ENCODE data around the gene ATP6V0A4.
"Not testable (repeated sequence)": the region's sequence is repeated elsewhere in the genome, so short reads cannot be mapped to it uniquely, and the experiment has no call there.

ATP6V0A4 gene

DNA sequence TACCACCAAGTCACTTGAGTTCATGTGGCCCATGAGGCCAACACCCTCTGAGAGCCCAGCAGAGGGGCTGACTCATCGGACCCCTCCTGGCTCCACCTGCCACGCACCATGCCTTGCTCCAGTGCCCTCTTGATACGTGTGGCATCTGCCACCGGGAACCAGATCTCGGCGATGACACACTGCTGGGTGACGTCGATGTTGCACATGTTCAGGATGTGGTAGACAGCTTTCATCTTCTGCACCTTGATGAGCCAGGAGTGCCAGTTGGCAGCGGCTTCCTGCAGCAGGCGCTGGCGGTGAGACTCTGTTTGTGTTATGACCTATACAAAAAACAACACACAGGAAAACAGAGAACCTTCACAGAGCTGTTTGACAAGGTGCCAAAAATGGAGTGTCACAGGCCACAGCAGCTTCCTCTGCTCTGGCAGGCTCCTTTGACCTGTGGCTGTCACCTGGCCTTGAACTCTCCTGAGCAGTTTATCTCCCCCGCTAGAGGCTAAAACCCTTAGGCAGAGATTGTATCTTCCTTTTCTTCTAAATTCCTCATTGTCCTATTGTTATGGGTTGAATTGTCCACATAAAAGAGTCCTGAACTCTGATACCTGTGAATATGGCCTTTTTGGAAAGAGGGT lies 45.4 kb downstream of the ATP6V0A4 start:
- peak; percentile 58 to 86 (median 84) for DNase-seq (ENCODE audit: low read depth in 3 of 3, low spot score in 1 of 3)

DNA sequence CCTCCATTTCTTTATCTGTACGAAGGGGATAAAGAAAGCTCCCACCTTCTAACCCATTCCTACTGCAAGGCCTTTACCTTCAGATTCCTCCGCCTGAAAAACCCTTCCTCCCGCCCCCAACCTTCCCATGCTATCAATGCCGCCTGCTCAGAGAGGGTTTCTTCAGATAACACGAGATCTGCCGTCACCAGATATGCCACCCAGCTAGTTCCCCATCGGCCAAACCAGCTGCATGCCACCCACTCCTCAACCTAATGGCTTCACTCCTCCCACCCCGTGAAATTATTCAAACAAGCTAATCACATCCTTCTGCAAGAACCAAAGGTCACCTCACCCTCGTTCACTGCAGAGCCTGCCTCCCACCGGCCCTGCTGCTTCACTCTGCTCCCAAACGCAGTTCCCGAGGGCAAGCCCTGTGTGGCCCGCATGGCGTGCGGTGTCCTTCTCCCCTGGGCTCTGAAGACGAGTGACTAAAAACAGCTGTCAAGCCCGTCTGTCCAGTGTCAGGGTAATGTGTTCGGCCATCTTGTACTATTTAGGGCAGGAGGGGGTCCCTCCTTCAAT lies 47.0 kb downstream of the ATP6V0A4 start:
- DNase-seq (ENCODE audit: low read depth in 3 of 3, low spot score in 1 of 3), result no peak

DNA sequence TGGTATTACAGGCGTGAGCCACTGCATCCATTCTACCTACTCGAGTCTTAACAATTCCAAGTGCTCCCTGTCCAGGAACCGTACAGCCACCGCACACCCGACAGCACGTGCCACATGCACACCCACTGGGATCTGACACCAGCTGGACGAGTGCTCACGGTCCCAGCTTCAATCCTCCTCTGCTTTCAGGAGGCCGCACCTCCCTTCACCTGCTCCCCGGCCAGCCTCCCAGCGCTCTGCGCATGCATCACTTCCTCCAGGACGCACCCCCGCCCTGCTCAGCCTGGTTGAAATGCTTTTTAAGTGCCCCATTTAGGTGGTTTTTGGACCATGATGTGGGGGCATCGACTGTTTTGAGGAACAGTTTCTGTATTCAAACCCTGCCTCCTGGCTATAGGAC lies 47.5 kb downstream of the ATP6V0A4 start:
- DNase-seq (ENCODE audit: low read depth in 3 of 3, low spot score in 1 of 3), result no peak

DNA sequence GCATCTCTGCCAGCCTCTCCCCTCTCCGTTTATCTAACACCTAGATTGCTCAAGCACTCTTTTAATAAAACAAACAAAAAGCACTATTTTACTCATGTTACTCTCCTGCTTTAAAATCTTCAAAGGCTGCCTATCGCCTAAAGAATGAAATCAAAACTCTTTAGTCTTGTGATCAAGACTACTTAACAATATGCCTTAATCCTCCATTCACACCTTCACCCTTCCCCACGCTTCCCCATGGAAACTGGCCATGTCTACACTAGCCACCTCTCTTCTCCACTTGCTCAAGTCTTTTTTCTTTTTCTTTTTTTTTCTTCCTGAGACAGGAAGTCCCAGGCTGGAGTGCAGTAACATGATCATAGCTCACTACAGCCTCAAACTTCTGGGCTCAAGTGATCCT lies 48.0 kb downstream of the ATP6V0A4 start:
- DNase-seq (ENCODE audit: low read depth in 3 of 3, low spot score in 1 of 3), result no peak

DNA sequence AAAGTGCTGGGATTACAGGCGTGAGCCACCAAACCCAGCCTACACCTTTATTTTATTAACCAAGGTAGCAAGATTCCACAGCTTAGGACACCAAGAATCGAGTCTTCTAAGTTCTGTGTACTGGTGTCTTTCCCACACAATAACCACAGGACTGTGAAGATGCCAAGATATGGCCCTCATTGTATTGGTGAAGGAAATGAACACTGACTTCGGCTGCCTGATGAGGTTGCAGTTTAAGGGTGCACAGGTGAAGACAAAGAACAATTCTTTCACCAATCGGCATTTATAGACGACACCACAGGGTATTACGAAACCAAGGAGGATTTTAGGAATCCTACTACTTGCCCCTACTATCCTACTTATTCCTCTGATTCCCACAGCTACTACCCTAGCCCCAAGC lies 49.3 kb downstream of the ATP6V0A4 start:
- DNase-seq (ENCODE audit: low read depth in 3 of 3, low spot score in 1 of 3), result no peak

DNA sequence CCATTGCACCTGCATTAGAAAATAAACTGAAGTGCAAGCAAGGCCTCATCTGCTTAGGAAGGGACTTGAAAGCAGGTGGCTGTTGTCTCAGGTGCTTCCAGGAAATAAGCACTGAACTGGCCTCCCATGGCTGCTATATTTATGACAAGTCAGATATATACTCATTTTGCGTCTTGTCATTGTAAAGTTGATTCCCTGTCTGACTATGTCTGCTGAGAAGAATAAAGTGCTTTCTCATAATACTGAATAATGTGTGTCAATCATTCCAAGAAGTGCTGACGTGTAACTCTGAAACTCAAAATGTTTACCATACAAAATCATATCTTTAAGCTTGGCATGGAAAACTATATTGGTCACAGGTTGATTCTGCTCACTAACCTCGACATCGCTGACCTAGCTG lies 51.9 kb downstream of the ATP6V0A4 start:
- no peak for DNase-seq (ENCODE audit: low read depth in 3 of 3, low spot score in 1 of 3)

DNA sequence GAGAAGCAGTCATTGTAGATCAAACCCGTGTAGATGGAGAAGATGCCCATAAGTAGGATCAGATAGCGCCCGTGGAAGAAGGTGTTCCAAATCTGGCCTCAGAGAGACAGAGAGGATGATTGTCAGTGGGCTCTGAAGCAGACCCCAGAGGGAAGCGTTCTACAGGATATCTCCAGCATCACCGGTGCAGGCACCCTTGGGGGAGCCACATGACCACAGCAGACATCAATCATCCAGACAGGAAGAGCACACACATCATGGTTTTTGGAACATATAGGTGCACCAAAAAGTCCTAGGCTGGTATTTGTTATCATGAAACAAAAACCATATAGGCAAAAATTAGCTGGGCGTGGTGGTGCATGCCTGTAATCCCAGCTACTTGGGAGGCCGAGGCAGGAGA lies 52.8 kb downstream of the ATP6V0A4 start:
- DNase-seq (ENCODE audit: low read depth in 3 of 3, low spot score in 1 of 3), result no peak

DNA sequence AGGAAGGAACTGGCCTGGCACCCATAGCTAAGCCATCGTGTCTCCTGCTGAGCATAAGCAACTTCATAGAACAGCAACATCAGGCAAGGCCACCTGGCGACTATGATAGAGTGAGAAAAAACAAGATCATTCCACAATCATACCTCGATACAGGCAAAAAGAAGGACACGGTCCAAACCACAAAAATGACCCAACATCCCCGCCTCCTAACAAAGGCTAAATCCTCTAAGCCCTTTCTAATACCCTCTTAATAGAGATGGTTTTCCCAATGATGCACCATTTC lies 56.6 kb downstream of the ATP6V0A4 start:
- DNase-seq (ENCODE audit: low read depth in 3 of 3, low spot score in 1 of 3), result no peak

DNA sequence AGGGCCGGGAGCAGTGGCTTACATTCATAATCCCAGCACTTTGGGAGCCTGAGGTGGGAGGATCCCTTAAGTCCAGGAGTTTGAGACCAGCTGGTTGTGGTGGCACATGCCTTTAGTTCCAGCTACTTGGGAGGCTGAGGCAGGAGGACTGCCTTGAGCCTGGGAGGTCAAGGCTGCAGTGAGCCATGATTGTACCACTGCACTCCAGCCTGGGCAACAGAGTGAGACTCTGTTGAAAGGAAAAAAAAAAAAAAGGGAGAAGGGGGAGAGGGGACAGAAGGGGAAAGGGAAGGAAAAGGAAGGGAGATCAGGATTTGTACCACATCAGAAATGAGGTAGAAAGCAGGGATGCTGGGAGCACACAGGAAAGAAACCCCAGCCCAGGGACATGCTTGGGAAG lies 58.1 kb downstream of the ATP6V0A4 start:
- DNase-seq (ENCODE audit: low read depth in 3 of 3, low spot score in 1 of 3), result no peak

DNA sequence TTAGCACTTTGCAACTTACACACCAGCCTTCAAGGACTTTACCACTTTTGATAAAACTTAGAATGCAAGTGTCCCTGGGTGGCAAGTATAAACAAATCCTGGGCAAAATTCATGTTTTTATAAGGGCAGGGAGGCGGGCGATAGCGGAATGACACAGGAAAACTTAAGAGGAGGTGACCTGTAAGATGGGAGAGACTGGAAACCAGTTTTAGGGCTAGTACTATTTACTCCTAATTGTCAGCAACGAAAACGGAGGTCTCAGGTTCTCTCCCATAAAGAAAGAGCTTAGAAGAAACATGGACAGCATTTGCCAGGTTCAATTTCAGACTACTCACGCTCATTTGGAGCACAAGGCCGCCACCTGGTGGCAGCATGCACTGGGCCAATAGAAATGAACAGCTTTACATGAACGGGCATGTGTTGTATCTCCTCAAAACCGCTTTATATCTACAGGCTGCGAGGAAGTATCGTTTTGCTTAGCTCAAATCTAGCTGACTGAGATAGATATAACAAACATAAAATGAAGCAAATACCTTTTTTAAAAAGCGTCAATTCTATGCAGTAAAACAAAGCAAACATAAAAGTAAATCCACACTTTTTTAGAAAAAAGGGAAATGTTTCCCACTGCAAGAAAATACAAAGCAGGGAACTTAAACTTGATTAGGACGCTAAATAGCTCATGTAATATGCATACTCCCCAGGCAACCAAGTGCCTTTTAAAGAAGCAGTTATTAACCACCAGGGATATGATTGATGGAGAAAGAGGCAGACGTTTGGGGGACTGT lies 59.3 kb downstream of the ATP6V0A4 start:
- peak; percentile 52 to 78 (median 58) for DNase-seq (ENCODE audit: low read depth in 3 of 3, low spot score in 1 of 3)

DNA sequence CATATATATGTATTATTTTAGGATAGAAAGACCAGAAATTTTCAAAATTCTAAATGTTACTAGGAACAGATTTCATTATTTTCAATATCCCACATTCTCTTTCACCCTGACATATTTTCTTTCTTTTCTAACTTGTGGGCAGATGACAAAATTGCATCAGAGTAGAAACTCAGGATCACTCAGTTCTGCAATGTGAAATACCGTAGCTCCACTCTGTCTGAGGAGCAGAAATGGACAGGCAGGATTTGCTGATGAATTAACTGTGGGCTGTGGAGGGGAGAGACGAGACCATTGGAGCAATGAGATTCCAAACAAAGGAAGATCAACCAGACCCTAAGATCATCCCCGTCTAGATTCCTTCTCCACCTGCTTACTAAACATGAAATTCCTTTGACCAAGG lies 59.9 kb downstream of the ATP6V0A4 start:
- no peak for DNase-seq (ENCODE audit: low read depth in 3 of 3, low spot score in 1 of 3)

DNA sequence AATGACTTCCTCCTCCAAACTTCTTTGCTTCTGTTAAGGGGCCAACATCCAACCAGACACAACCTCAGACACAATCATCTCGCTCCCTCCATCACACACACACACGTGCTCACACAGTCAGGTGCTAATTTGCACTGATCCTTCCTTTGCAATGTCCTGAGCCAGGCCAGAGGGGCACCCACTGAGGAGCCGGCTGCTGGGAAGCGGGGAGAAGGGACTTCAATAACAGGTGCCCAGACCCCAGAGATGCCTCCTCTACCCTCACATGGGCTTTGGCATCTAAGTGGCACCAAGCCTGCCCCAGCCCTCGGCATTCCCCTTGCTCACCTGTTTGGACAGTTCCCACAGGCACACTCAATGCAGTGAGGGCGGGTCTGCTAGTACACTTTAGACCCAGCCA lies 62.6 kb downstream of the ATP6V0A4 start:
- DNase-seq (ENCODE audit: low read depth in 3 of 3, low spot score in 1 of 3), result no peak

DNA sequence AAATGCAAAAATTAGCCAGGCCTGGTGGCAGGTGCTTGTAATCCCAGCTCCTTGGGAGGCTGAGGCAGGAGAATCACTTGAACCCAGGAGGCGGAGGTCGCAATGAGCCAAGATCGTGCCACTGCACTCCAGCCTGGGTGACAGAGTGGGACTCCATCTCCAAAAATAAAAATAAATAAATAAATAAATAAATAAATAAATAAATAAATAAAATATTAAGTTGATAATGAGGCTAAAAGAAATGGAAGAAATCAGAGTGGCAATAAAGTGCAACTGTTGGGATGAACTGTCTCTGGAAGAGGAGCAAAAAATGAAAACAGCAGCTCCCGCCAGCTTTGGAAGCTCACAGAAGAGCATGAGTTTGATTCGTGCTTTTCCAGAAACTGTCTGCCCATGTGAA lies 66.3 kb downstream of the ATP6V0A4 start:
- DNase-seq (ENCODE audit: low read depth in 3 of 3, low spot score in 1 of 3), result not testable (repeated sequence)

DNA sequence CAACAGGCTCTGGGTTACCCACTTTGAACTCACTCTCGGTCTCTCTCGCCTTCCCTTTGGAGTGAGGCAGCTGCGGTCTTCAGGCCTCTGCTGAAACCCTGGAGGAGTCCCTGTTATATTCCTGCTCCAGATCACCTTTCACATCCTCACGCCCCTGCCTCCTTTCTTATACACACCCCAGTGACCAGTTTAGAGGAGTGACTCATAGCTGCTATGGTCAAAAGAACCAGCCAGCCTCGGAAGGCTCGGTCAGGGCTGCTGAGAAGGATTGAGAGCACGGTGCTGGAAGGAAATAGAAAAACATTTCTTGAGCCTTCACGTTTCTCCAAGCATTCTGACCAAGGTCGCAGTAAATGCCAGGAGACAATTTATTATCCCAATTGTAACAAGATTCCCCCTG lies 68.6 kb downstream of the ATP6V0A4 start:
- no peak for DNase-seq (ENCODE audit: low read depth in 3 of 3, low spot score in 1 of 3)

DNA sequence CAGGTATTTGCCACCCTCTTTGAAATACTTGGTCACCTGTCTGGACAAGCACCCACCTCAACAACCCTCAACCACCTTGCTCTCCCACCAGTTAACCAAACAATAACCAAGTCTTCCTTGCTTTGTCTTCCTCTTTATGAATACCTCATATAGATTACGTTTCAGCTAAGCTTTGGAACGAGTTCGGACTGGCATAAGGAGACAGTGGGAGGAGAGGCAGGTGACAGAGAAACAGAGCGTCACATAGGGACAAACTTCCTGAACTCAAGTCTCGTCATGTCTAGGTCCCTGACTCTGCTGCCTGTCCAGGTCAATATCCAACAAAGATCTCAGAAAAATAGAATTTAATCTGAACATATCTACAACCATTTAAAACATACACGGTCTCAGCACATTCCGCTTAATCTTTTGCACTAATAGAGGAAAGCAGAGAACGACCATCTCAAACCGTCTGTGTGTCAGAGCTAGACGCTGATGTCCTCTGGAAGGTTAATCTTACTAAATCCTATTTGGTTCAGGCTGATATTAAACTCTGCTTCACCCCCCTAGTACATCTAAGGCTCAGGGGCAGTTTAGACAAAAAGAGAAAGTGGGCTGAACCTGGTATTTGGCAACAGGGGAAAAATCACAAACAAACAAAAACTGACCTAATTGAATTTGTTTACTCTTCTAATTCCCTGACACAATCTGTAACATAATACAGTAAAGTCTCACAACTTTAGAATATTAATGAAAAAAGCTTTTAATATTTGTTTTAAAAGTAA lies 70.5 kb downstream of the ATP6V0A4 start:
- no peak for DNase-seq (ENCODE audit: low read depth in 3 of 3, low spot score in 1 of 3)

DNA sequence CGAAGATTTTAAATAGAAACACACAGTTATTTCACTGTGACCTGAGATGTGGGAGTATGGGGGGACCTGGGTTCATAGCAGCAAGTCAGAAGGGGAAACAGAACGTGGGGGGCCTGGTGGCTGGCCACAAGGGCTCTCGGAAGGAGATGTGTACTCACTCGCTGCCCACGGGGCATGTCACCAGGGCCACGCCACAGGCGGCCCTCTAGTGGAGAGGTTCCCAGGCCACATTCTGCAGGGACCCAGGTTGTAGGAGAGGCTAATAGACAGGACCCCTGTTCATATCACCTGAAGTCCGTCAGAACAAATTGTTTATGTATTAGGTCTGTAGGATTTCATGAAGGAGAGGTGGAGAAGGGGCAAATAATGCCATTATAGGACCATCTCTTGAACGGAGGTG lies 71.7 kb downstream of the ATP6V0A4 start:
- no peak for DNase-seq (ENCODE audit: low read depth in 3 of 3, low spot score in 1 of 3)

DNA sequence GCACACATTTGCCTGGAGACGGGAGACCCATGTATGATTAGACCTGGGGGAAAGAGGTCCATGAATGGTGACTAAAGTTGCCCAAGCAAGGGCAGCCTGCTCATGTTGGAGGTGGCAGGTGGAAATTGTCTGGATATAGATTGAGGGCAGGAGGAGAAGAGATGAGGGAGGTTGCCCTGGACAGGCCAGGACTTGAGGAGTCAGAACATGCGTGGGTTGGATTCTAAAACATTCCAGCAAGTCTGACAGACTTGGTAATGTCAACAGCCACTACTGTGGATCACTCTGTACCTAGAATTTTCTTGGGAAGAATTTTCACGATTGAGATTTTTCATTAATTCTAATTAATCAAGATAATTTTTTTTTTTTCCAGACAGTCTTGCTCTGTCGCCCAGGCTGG lies 77.7 kb downstream of the ATP6V0A4 start:
- DNase-seq (ENCODE audit: low read depth in 3 of 3, low spot score in 1 of 3), result no peak

DNA sequence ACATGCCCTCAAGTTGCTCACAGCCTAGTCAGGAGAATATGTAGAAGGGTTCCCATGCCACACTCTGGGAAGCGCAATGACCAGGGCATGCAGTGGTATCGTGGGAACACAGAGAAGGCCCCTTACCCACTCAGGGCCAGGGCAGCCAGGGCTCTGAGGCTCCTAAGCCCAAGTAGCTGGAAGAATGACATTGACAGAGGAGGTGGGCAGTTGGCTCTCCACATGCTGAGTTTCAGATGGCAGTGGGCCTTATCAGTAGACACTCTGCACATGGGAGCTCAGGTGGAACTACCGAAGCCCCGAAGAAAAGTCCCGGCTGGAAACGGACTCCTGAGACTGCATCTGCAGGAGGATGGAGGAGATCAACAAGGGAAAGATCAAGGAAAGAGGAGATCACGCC lies 81.1 kb downstream of the ATP6V0A4 start:
- no peak for DNase-seq (ENCODE audit: low read depth in 3 of 3, low spot score in 1 of 3)

DNA sequence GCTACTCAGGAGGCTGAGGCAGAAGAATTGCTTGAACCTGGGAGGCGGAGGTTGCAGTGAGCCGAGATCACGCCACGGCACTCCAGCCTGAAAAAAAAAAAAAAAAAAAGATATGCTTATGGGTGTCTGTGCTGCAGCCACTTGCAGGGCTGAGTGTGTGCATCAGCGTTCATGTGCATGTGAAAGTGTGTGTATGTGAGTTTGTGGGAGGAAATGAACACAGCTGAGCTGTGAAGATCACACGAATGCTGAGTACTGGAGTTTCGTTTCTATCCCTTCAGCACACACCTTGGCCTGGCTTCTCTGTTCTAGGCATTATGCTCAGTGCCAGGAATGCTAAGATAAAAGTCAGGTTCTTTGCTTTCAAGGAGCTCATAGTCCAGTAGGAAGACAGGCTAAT lies 84.8 kb downstream of the ATP6V0A4 start:
- no peak for DNase-seq (ENCODE audit: low read depth in 3 of 3, low spot score in 1 of 3)

DNA sequence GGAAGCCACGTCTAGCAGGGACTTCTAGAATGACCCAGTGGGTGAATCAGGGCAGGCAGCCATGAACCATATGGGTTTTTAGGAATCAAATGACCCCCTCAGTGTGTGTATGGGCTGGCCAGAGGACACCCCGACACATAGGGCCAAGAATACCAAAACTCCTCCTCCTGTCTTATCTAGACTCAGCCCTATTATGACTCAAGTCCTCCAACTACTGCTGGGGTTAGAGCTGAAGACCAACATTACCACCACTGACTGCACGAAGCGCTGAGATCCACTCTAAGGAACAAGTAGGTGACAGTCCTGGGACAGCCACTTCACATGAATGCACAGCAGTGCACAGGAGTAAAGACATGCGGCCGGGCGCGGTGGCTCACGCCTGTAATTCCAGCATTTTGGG lies 85.3 kb downstream of the ATP6V0A4 start:
- no peak for DNase-seq (ENCODE audit: low read depth in 3 of 3, low spot score in 1 of 3)

DNA sequence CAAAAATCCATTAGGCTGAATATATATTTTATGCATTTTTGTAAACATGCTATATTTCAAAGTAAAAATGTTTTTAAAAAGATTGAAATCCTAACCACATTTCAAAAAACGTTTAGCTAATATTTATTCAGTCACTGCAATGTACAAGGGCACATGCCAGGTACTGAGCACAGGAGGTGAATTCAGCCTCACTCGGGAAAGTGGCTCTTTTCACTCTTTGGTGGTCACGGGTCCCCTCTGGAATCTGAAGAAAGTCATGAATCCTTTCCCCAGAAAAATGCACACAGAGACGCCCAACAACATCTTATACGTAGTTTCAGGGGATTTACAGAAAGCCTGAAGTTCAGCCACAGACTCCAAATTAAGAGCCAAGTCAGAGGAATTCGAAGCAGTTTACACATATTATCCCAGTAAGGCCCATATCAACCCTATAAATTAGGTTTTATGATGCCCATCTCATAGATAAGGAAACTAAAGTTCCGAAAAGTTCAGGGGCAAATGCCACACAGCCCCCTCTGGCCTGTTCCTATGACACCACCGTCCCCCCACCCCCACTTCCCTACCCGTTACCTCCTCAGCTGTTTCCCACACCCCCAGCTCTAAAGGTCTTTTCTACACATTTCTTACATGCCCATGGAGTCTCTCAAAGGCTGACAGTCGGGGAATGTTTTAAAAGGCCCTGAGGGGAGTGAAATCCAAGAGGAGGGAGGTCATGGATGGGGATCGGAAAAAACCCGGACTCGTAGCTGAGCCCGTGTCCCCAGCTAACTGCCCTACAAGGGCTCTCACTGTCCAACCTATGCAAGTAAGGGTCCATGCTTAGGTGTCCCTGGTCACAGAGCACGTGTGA lies 87.2 kb downstream of the ATP6V0A4 start:
- DNase-seq (ENCODE audit: low read depth in 3 of 3, low spot score in 1 of 3), result no peak

Measured in stimulated activated CD4-positive, alpha-beta T cell treated with anti-CD3 and anti-CD28 coated beads, TNF-alpha, amount 100 ng/mL, for 1 hour (primary cell).